ENCODE results near the gene SNX25.
"Not testable (repeated sequence)": the region's sequence is repeated elsewhere in the genome, so short reads cannot be mapped to it uniquely, and the experiment has no call there.

Gene SNX25

DNA sequence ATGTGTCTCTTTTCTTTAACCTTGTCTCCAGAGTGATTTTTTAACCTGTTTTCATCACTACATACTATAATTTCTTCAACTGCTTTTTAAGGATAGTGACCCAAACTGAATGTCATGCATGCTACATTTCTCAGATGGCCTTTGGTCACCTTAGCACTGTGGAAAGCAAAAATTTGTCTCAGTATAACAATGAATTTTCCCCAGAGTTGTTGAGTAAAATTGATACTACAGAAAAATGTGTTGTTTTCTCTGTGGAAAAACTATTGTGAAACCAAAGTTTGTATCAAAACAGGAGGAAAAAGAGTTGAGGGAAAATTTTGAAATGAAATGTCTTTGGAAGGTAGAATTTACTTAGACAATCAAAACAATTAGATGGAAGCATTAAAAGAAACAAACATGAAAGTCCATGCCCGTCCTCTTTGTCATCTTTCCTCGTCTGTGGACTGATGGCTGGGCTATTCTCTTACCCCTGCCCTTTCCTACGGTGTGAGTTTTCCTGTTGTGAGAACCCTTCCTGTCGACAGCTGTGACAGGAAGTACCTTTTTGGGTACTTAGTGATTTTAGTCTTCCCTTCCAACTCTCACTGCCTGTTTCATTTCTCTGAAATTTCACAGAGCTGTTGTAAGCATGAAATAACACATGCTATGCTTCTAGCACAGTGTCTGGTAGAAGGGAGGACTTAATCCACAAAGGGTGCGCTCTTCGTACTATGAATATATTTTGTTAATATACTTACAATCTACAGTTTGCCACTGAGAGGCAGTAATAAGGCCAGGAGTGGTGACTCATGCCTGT is 135.5 kb downstream of the SNX25 start:
- no peak for DNase-seq (ENCODE audit: low read depth)

DNA sequence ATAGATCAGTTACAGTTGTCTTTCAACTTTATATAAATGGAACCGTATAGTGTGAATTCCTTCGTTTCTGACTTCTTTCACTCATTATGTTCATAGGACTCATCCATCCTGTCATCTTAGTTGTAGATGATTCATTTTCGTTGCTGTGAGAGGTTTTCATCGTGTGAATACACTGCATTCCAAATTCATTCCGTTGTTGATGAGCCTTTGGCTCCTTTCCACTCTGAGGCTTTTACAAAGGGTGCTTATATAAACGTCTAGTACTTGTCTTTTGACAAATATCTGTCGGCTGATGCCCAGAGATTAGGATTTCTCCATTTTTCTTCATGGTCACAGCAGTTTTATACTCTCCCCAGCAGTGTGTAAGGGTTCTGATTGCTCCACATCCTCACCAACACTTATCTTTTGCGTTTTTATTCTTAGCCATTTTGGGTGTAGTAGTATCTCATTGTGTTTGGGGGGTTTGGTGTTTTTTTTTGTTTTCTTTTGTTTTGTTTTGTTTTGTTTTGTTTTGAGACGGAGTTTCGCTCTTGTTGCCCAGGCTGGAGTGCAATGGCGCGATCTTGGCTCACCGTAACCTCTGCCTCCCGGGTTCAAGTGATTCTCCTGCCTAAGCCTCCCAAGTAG is 137.7 kb downstream of the SNX25 start:
- DNase-seq (ENCODE audit: low read depth), result no peak

DNA sequence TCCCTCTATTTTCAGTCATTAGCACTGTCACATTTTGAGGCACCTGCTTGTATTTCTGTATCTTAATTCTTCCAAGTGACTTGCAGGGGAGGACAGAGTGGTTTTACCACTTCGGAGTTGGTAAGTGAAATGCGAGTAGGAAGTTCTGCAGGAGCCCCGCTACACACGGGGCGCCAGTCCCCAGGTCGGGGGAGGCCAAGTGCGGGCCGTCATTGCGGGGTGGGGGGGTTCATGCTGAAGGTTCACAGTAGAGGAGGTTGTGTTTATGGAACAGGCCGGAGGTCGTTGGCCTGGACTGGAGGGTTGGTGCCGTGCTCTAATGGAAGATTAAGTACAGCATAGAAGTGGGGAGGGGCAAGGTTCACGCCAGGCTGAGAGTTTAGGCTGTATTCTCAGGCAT is 142.3 kb downstream of the SNX25 start:
- no peak for DNase-seq (ENCODE audit: low read depth)

DNA sequence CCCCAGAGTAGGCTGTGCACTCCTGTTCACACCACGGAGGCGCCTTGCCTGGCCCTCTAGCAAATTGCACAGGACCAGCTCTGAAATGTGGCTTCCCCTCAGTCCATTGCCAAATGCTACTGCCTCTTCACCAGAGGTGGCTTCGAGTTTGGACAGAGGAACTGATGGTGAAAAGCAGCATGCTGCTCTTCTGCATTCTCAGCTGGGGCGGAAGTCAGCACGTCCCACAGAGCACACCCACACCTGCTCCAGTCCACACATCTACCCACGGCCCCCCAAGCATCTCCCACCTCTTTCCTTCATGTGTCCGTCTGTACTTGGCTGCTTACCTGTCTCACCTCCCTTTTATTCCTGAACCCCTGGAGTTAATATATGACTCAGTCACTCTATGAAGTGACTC is 142.8 kb downstream of the SNX25 start:
- no peak for DNase-seq (ENCODE audit: low read depth)

DNA sequence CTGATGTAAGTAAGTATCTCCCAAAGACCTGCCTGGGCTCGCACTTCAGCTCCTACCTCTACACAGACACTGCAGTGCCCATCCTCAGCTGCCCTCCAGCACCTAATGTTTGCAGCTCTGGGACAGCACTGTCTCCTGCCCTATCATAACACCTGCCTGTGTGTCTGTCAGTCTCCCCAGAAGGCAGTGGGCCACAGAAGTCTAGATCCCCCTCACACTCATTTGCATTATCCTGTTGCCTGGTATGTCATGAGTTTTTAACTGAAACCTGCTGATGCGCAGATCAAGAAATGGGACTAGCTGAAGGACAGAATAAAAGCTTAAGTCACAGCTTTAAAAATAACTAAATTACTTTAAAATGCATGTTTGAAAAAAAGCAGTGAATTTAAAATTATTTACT is 143.3 kb downstream of the SNX25 start:
- no peak for DNase-seq (ENCODE audit: low read depth)

DNA sequence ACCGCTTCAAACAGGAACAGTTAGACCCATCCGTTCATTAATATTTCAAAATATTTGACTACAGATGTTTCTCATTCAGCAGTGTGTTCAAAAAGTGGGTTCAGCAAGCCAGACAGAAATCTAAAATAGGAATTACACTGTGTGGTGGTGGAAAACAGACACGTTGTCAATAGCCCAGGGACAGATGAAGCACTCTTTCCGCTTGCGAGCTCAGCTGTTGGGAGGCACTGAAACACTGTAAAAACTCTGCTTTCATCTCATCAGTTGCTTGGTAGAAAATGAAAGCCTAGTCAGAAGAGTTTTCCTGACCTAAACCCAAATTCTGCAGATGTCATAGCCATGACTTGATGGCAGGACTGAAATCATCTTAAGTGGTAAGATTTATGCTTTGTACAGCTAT is 147.8 kb downstream of the SNX25 start:
- DNase-seq (ENCODE audit: low read depth), result no peak

DNA sequence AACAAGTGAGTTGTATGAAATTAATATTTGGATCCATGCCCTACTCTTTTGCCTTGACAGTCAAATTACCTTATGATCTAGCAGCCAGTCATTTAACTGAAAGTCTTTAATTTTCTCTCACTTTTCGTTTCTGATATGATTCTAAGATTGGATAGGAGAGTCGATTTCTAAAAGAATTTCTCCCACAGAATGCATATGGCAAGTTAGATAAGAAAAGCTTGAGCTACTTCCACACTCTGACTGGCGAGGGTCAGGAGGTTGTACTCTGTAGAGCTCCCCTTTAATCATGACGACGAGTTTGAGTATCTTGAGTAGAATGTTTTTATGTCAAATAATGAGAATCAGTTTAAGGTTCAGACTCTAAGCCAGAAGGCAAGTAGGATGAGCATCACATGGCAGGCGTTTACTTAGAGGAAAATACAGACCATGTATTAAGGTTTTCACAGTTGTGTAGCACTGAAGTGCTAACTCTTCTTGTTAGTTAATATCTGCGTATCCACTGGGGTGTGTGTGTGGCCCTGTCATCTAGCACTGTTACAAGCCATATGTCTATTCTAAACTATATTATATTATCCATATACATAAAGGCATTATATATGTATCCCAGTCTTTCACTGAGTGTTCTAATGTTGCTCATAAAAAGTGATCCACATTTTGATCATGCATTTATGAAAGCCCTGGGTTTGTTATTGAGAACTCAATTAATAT is 148.5 kb downstream of the SNX25 start:
- no peak for DNase-seq (ENCODE audit: low read depth)

DNA sequence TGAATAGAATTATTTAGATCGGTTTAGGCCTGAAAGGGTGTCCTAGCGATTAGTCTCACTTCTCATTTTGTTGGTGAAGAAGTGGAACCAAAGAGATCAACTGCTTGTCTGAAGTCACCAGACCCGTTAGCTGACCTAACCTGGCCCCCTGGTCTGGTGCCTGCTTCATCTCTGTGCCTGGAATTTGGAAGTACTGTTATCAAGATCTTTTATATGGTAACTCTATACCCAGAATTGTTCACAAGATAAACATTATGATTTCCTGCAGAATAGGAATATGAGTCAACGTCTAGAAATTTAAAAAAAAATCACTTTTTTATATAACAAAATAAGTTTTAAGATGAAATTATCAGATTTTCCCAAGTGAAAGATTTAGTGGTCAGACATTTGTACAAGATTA is 149.1 kb downstream of the SNX25 start:
- no peak for DNase-seq (ENCODE audit: low read depth)

DNA sequence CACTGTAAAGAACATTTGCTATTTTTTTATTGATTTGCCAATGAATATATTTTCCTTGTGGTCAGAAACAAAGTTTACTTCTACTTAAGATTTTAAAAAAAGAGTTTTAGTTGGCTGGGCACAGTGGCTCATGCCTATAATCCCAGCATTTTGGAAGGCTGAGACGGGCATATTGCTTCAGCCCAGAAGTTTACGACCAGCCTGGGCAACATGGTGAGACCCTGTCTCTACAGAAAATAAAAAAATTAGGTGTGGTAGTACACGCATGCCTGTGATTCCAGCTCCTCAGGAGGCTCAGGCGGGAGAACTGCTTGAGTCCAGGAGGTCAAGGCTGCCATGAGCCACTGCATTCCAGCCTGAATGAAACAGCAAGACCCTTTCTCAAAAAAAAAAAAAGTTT is 149.6 kb downstream of the SNX25 start:
- DNase-seq (ENCODE audit: low read depth), result no peak

DNA sequence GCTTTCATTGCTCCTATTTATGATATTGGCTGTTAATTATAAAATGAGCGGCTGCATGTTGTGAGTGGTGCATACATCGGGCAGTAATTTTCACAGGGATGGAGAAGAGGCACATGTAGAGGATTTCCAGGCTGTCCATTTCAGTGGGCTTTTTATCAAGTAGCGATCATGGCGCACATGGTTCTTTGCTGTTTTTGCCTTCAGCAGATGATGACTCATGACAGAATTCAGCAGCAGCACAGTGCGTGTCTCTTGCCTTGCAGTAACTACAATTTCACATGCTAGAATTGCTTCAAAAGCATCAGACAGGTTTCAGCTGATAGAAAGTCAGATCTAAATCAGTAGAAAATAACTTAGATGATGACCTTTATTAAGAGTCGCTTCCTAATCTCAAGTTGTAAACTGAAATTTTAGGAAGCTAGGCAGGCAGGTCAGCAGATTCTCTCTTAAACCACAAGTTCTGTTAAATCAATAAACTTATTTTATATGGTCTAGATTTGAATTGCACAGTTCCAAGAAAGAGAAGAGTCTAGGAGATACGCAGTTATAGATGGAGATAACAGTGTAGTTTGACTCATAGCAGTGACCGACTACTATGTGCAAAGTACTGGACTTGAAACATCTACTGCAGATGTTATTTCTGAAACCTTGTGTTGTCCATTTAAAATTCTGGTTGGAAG is 150.5 kb downstream of the SNX25 start:
- no peak for DNase-seq (ENCODE audit: low read depth)

DNA sequence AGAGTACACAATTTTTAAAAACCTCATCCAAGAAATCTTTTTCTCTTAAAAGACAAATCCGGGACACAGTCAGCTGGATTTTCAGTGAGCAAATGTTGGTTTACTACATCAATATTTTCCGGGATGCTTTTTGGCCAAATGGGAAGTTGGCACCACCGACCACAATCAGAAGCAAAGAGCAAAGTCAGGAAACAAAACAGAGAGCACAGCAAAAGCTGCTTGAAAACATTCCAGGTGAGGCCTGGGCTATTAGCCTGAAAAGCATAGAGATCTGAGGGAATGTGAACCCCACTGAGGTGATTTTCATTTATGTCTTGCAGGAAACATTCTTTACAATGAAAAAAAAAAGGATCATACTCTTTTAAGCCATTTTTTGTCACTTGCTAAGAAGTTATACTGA is 152.5 kb downstream of the SNX25 start:
- no peak for DNase-seq (ENCODE audit: low read depth)

DNA sequence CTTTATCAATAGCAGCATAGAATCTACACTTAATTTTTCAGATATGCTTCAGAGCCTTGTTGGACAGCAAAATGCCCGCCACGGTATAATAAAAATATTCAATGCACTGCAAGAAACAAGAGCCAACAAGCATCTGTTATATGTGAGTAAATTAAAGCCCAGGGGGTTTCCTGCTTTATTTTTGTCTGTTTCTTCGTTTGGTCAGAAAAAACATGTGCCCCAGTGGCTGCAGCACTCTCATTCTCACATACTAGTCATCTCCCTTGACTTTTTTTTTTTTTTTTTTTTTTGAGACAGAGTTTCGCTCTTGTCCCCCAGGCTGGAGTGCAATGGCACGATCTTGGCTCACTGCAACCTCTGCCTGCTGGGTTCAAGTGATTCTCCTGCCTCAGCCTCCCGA is 153.2 kb downstream of the SNX25 start:
- DNase-seq (ENCODE audit: low read depth), result not testable (repeated sequence)

DNA sequence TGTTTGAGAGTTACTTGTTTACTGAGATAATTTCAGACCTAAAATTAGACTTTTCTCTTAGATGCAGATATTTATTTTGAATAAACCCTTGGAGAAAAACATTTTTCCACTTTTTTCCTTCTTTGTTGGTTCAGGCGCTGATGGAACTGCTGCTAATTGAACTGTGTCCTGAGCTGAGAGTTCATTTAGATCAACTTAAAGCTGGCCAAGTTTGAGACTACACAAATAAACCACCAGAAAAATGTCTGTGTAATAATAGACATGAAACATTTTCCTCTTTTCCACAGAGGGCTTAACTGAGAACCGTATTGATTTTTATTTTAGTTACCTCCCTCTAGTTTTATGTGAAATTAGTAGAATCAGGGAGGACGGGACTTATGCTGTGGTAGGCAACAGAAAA is 153.9 kb downstream of the SNX25 start:
- DNase-seq (ENCODE audit: low read depth), result no peak

DNA sequence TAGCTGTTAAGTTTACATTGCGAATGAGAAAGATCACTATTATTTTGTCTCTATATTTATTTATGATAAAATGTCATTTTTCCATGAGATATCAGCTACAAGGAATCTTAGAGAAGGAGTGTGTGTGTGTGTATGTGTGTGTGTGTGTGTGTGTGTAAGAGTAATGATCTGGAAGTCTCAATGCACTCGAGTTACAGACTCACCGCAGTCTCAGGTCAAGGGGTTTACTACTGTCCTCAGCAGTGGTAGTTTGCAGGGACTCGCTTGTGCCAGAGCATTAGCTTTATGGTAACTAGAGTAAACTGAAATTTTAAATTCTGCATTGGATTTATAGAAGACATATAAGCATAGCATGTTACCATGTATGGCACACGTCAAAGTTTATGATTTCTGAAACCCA is 155.5 kb downstream of the SNX25 start:
- DNase-seq (ENCODE audit: low read depth), result no peak

DNA sequence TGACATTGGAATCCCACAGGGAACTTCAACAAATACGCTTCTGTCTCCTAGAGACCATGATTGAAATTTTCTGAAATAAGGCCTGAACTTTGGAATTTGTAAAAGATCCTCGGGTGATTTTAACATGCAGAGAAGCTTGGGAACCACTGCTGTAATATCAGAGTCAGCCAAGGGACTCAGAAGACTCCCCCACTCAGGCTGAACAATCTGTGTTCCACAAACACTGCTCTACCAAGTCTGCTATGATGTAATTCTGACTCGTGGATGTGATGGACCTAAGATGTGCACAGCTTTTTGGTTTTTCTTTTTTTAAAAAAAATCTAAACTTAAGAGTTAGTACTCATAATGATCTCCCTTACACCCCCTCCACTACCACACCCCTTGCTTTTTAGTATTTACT is 160.3 kb downstream of the SNX25 start:
- DNase-seq (ENCODE audit: low read depth), result no peak

DNA sequence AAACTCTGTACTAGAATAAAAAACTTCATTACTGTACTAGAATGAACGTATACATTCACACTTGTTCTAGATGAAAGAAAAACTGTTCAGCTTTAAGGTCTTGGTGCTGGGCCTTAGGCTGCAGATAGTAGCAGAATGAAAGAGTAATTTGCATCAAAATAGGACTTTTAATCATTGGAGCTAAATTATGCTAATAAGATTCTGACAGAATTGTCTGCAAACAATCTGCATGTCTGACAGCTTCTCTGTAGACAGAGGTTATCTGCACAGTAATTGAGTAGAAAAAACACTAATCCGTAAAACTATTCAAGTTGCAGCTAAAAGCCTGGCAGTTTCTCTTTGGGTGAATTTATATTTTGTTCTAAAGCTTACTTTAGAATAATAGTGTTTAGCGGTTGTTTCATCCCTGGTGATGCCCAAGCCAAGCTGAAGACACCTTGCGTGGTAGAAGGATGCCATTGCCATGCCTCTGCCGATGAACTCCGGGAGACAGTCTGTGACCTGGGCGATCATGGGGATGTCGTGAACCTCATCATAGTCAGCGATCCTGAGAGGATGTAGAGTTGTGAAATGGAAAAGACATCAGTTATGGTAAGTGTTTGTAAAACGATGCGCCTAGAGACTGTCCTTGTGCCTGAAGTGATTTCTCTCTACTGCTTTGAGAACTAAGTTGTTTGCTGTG is 161.0 kb downstream of the SNX25 start:
- DNase-seq (ENCODE audit: low read depth), result no peak

DNA sequence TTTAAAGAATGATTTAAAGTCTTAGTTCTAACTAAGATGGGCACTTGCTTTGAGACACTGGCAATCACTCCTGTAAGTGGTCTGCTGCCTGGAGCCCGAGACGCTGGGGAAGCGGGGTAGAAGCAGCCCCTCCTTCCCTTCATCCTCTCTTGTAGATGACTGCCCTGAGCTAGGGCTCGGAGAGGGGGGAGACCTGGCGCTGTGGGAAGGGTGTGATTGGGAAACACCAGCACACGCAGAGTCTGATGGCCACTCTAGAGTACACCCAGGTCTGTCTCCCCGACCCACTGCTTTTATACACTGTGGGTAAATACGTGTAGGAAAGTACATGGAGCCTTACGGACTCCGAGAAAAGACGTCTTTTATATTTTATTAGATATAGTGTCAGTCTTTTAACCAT is 162.3 kb downstream of the SNX25 start:
- DNase-seq (ENCODE audit: low read depth), result no peak

DNA sequence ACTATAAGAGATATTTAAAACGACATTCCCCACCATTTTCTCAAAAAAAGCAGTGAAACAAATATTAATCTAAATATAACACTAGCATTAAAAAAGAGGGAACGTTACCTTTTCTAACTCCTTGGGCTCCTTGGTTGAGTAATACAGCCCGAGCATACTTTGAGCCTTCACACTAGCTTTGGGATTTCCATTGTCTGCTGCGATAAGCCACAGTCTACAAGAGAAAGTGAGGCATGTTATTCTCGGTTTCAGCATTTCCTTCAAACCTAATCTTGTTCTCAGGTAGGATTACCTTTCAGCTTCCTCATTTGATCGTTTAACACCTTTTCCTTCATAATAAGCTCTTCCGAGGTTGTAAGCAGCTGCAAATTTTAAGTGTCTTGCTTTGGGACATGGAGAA is 164.6 kb downstream of the SNX25 start:
- DNase-seq (ENCODE audit: low read depth), result no peak

DNA sequence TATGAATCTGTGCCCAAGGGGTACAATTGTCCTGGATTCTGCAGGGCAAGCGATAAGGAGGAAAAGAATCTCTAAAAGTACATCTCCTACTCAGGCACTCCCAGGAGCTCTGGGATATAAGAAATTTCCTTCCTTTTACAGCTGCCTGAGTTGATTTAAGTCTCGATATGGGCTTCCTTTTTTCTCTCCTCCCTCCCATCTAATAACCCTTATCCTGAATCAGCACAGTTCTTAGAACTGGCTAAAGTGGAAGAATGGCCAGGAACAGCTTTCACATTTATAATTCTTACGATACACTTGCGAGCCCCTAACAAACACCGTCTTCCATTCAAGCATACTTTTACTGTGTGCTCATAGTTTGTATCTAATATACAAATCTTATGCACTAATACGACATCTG is 165.2 kb downstream of the SNX25 start:
- no peak for DNase-seq (ENCODE audit: low read depth)

DNA sequence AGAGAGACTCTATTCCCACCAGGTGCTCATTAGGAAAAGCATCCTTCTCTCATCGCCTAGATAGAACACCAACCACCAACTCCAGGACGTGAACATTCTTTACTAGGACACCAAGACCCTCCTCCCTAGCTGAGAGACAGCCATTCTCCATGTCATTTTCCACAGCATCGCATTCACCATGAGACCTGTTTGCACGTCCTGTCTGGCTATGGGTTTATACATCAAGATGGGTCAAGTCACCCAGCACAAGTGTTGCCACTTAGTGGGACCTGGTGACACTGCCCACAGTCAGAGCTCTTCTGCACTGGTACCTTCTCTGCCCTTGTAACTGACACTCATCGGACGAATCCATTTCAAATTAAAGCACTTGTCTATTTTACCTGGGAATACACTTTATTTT is 168.9 kb downstream of the SNX25 start:
- DNase-seq (ENCODE audit: low read depth), result no peak

DNA sequence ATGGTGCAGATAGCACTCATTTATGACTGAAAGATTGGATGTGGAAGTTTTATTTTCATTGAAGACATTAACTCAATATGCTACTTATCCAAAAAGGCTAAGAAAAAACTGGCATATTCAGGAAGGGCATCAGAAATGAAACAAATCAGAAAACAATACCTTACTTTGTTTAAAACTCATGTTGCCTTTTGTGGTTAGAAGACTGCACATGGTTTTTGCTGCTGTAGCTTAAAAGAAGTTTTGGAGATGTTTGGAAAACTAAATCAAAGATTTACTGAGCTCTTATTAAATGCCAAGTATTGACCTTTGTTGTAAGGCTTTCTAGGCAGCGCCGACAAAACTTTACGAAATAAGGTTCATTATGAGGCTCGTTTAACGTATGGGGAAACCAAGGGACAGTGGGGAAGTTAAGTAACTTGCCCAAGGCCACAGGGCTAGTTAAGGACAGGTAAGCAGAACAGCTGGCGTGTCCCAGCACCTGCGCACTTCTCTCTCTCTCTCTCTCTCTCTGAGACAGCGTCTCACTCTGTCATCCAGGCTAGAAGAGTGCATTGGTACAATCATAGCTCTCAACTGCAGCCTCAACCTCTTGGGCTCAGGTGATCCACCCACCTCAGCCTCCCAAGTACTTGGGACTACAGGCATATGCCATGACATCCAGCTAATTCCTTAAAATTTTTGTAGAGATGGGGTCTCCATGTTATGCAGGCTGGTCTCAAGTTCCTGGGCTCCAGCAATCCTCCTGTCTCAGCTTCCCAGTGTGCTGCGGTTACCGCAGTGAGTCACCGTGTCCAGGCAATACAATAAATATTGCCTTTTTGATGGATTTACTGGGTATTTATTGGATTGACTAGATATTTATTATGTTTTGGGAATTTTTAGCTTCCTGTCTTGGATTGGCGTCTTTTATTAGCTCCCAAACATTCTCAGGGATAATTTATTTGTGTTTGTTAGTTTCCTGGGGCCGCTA is 170.2 kb downstream of the SNX25 start:
- DNase-seq (ENCODE audit: low read depth), result no peak
